ENCODE results near the gene PEX11B. TPM values are rescaled to one million over a fixed set of nuclear protein-coding genes. Genes with fewer than 3 reads are reported as not detected.

Gene PEX11B
- total and polyA plus RNA-seq, 5 donors from 2014 or later: 14.2 to 71.8 (median 58.3) TPM

- H3K36me3 Mint-ChIP-seq: peaks cover 34% of the 10 kb centered on the region
- peaks cover 16 to 61% (median 41%) of the 10 kb centered on the region in 4 donors for H3K4me1 Mint-ChIP-seq
- no peak for DNase-seq
- Histone ChIP-seq H3K9me3 (ENCODE audit: control insufficient read depth in 2 of 2, low read length in 2 of 2) (no peaks in the 10 kb centered on the region), H3K4me3 (ENCODE audit: low read depth, low read length) (no peak overlapping the region), H3K36me3 (ENCODE audit: control insufficient read depth, insufficient read depth, low read length) (peaks cover 34% of the 10 kb centered on the region), H3K4me1 (ENCODE audit: control insufficient read depth, insufficient read depth, low read length, poor library complexity, severe bottlenecking) (peaks cover 24% of the 10 kb centered on the region), H3K27me3 (ENCODE audit: control insufficient read depth, insufficient read depth, low read length) (no peaks in the 10 kb centered on the region), H3K27ac (ENCODE audit: insufficient read depth, low read length, poor library complexity, severe bottlenecking) (no peak overlapping the region)
- H3K27me3 Mint-ChIP-seq: peaks cover 4% of the 10 kb centered on the region
- H3K4me3 Mint-ChIP-seq: peak overlapping the region; percentile 64 to 98 (median 96)
- H3K27ac Mint-ChIP-seq: peak overlapping the region in 2 of 3 donors; percentile 90 to 94
- no peak for ATAC-seq (ENCODE audit: low read depth in 2 of 2)
- peaks cover 0 to 2% (median 0%) of the 10 kb centered on the region in 7 donors for H3K9me3 Mint-ChIP-seq
Observed at GRCh38 chr1:145916745-145917144, 1.8 kb downstream of the PEX11B start.

- Mint-ChIP-seq H3K27me3 (no peaks in the 10 kb centered on the region), H3K4me3 (no peak overlapping the region), H3K36me3 (peaks cover 46% of the 10 kb centered on the region), H3K27ac (no peak overlapping the region), H3K9me3 (peaks cover 0 to 2% (median 0%) of the 10 kb centered on the region in 7 donors), H3K4me1 (peaks cover 14 to 30% (median 23%) of the 10 kb centered on the region in 4 donors)
- no peaks in the 10 kb centered on the region for H3K4me1 ChIP-seq (ENCODE audit: control insufficient read depth, insufficient read depth, low read length, poor library complexity, severe bottlenecking)
- peaks cover 44% of the 10 kb centered on the region for H3K36me3 ChIP-seq (ENCODE audit: control insufficient read depth, insufficient read depth, low read length)
- DNase-seq (no peak), ATAC-seq (ENCODE audit: low read depth in 2 of 2) (no peak)
- no peak overlapping the region for H3K27ac ChIP-seq (ENCODE audit: insufficient read depth, low read length, poor library complexity, severe bottlenecking)
- H3K27me3 ChIP-seq (ENCODE audit: control insufficient read depth, insufficient read depth, low read length): no peaks in the 10 kb centered on the region
- H3K9me3 ChIP-seq (ENCODE audit: control insufficient read depth in 2 of 2, low read length in 2 of 2): no peaks in the 10 kb centered on the region
- H3K4me3 ChIP-seq (ENCODE audit: low read depth, low read length): no peak overlapping the region
Observed at GRCh38 chr1:145912128-145912641, 6.3 kb downstream of the PEX11B start.

GRCh38 chr1:145908653-145909052 lies 9.9 kb downstream of the PEX11B start:
- H3K36me3 Mint-ChIP-seq: peaks cover 29% of the 10 kb centered on the region
- Histone ChIP-seq H3K27me3 (ENCODE audit: control insufficient read depth, insufficient read depth, low read length) (no peaks in the 10 kb centered on the region), H3K27ac (ENCODE audit: insufficient read depth, low read length, poor library complexity, severe bottlenecking) (no peak overlapping the region), H3K9me3 (ENCODE audit: control insufficient read depth in 2 of 2, low read length in 2 of 2) (no peaks in the 10 kb centered on the region), H3K4me1 (ENCODE audit: control insufficient read depth, insufficient read depth, low read length, poor library complexity, severe bottlenecking) (no peaks in the 10 kb centered on the region), H3K4me3 (ENCODE audit: low read depth, low read length) (no peak overlapping the region), H3K36me3 (ENCODE audit: control insufficient read depth, insufficient read depth, low read length) (peaks cover 23% of the 10 kb centered on the region)
- no peak overlapping the region for H3K27ac Mint-ChIP-seq
- peaks cover 4 to 8% (median 7%) of the 10 kb centered on the region in 4 donors for H3K4me1 Mint-ChIP-seq
- no peak overlapping the region for H3K4me3 Mint-ChIP-seq
- DNase-seq (no peak), ATAC-seq (ENCODE audit: low read depth in 2 of 2) (no peak)
- H3K27me3 Mint-ChIP-seq: no peaks in the 10 kb centered on the region
- no peaks in the 10 kb centered on the region for H3K9me3 Mint-ChIP-seq

- Mint-ChIP-seq H3K36me3 (peaks cover 19% of the 10 kb centered on the region), H3K9me3 (no peaks in the 10 kb centered on the region), H3K4me1 (peaks cover 4 to 8% (median 6%) of the 10 kb centered on the region in 4 donors), H3K27me3 (no peaks in the 10 kb centered on the region), H3K27ac (no peak overlapping the region), H3K4me3 (no peak overlapping the region)
- ATAC-seq (ENCODE audit: low read depth in 2 of 2) (no peak), DNase-seq (no peak)
- H3K36me3 ChIP-seq (ENCODE audit: control insufficient read depth, insufficient read depth, low read length): peaks cover 14% of the 10 kb centered on the region
- H3K4me1 ChIP-seq (ENCODE audit: control insufficient read depth, insufficient read depth, low read length, poor library complexity, severe bottlenecking): no peaks in the 10 kb centered on the region
- H3K9me3 ChIP-seq (ENCODE audit: control insufficient read depth in 2 of 2, low read length in 2 of 2): no peaks in the 10 kb centered on the region
- no peak overlapping the region for H3K4me3 ChIP-seq (ENCODE audit: low read depth, low read length)
- no peaks in the 10 kb centered on the region for H3K27me3 ChIP-seq (ENCODE audit: control insufficient read depth, insufficient read depth, low read length)
- no peak overlapping the region for H3K27ac ChIP-seq (ENCODE audit: insufficient read depth, low read length, poor library complexity, severe bottlenecking)
Observed at GRCh38 chr1:145906954-145907753, 11.4 kb downstream of the PEX11B start.

GRCh38 chr1:145901312-145902021 lies 17.1 kb downstream of the PEX11B start:
- ATAC-seq (ENCODE audit: low read depth in 2 of 2) (no peak), DNase-seq (no peak)
- no peak overlapping the region for H3K4me3 Mint-ChIP-seq
- H3K27me3 Mint-ChIP-seq: no peaks in the 10 kb centered on the region
- no peak overlapping the region for H3K27ac Mint-ChIP-seq
- H3K4me1 ChIP-seq (ENCODE audit: control insufficient read depth, insufficient read depth, low read length, poor library complexity, severe bottlenecking): no peaks in the 10 kb centered on the region
- no peak overlapping the region for H3K4me3 ChIP-seq (ENCODE audit: low read depth, low read length)
- H3K4me1 Mint-ChIP-seq: no peaks in the 10 kb centered on the region
- H3K27me3 ChIP-seq (ENCODE audit: control insufficient read depth, insufficient read depth, low read length): no peaks in the 10 kb centered on the region
- H3K9me3 Mint-ChIP-seq: no peaks in the 10 kb centered on the region
- H3K36me3 ChIP-seq (ENCODE audit: control insufficient read depth, insufficient read depth, low read length): no peaks in the 10 kb centered on the region
- no peak overlapping the region for H3K27ac ChIP-seq (ENCODE audit: insufficient read depth, low read length, poor library complexity, severe bottlenecking)
- no peaks in the 10 kb centered on the region for H3K9me3 ChIP-seq (ENCODE audit: control insufficient read depth in 2 of 2, low read length in 2 of 2)
- peaks cover 19% of the 10 kb centered on the region for H3K36me3 Mint-ChIP-seq

GRCh38 chr1:145898756-145899155 lies 19.8 kb downstream of the PEX11B start:
- no peak overlapping the region for H3K4me3 Mint-ChIP-seq

GRCh38 chr1:145897969-145898368 lies 20.5 kb downstream of the PEX11B start:
- no peak overlapping the region for H3K4me3 ChIP-seq (ENCODE audit: low read depth, low read length)
- Mint-ChIP-seq H3K36me3 (peaks cover 22% of the 10 kb centered on the region), H3K9me3 (no peaks in the 10 kb centered on the region), H3K27ac (no peak overlapping the region), H3K4me3 (no peak overlapping the region), H3K27me3 (no peaks in the 10 kb centered on the region), H3K4me1 (no peaks in the 10 kb centered on the region)
- DNase-seq (no peak), ATAC-seq (ENCODE audit: low read depth in 2 of 2) (no peak)
- no peaks in the 10 kb centered on the region for H3K36me3 ChIP-seq (ENCODE audit: control insufficient read depth, insufficient read depth, low read length)
- no peaks in the 10 kb centered on the region for H3K27me3 ChIP-seq (ENCODE audit: control insufficient read depth, insufficient read depth, low read length)
- no peaks in the 10 kb centered on the region for H3K9me3 ChIP-seq (ENCODE audit: control insufficient read depth in 2 of 2, low read length in 2 of 2)
- H3K27ac ChIP-seq (ENCODE audit: insufficient read depth, low read length, poor library complexity, severe bottlenecking): no peak overlapping the region
- no peaks in the 10 kb centered on the region for H3K4me1 ChIP-seq (ENCODE audit: control insufficient read depth, insufficient read depth, low read length, poor library complexity, severe bottlenecking)

More at GRCh38 chr1:145898756-145899155, 19.8 kb downstream of the PEX11B start:
- Mint-ChIP-seq H3K27me3 (no peaks in the 10 kb centered on the region), H3K36me3 (peaks cover 22% of the 10 kb centered on the region), H3K4me1 (no peaks in the 10 kb centered on the region), H3K27ac (no peak overlapping the region), H3K9me3 (no peaks in the 10 kb centered on the region)
- Histone ChIP-seq H3K27ac (ENCODE audit: insufficient read depth, low read length, poor library complexity, severe bottlenecking) (no peak overlapping the region), H3K4me1 (ENCODE audit: control insufficient read depth, insufficient read depth, low read length, poor library complexity, severe bottlenecking) (no peaks in the 10 kb centered on the region), H3K36me3 (ENCODE audit: control insufficient read depth, insufficient read depth, low read length) (no peaks in the 10 kb centered on the region), H3K9me3 (ENCODE audit: control insufficient read depth in 2 of 2, low read length in 2 of 2) (no peaks in the 10 kb centered on the region), H3K27me3 (ENCODE audit: control insufficient read depth, insufficient read depth, low read length) (no peaks in the 10 kb centered on the region), H3K4me3 (ENCODE audit: low read depth, low read length) (no peak overlapping the region)
- ATAC-seq (ENCODE audit: low read depth in 2 of 2) (no peak), DNase-seq (no peak)

Measured in CD4-positive, CD25-positive, alpha-beta regulatory T cell (primary cell).